Measurements from ENCODE around the gene STPG2.

DNA sequence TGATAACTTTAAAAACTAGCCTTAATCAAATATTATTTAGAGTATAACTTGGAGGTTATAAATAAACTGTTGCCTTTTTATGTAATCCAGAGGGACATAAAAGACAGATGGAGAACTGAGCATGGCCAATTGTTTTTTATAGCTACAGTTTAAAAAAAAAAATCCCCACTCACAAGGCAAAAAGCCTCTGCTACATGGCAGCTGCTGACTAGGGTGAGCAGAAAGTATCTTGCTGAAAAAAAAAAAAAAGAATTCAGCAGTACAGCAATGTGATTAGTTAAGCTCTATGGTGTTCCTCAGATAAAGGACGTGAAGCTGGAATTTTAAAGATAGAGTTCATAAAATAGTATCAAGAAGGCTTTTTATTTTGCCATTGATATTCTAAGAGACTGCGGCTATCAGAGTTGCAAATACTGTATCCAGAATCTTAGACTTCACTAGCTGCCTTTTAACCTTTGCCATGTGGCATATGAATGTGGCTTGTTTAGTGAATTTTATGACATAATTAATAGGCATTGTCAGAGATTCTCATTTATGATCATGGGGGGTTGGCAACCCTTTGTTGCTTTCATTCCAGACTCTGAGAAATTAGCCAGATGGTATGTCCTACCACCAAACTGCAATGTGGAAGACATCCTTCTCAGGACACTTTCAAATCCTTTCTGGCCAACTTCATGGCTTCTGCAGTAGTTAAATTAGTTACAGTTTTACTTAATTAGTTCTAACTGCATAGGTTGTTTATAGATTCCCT, 498.0 kb downstream of the STPG2 start:
- TF ChIP-seq, protein P1, sequence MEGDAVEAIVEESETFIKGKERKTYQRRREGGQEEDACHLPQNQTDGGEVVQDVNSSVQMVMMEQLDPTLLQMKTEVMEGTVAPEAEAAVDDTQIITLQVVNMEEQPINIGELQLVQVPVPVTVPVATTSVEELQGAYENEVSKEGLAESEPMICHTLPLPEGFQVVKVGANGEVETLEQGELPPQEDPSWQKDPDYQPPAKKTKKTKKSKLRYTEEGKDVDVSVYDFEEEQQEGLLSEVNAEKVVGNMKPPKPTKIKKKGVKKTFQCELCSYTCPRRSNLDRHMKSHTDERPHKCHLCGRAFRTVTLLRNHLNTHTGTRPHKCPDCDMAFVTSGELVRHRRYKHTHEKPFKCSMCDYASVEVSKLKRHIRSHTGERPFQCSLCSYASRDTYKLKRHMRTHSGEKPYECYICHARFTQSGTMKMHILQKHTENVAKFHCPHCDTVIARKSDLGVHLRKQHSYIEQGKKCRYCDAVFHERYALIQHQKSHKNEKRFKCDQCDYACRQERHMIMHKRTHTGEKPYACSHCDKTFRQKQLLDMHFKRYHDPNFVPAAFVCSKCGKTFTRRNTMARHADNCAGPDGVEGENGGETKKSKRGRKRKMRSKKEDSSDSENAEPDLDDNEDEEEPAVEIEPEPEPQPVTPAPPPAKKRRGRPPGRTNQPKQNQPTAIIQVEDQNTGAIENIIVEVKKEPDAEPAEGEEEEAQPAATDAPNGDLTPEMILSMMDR (IDR thresholded peaks at IDR 0.05): no peak
- no peak for TF ChIP-seq POLR2A (IDR thresholded peaks at IDR 0.05)

All from ovary (tissue), 3 donors.